Activated CD8-positive, alpha-beta memory T cell treated with anti-CD3 and anti-CD28 coated beads, Interleukin-2, amount 50 U/mL, for 48 hours (primary cell): ENCODE results near the gene SLC22A4.

ENCODE experiments used
- DNase-seq: peaks from one replicate; pipeline ENCODE4 v3.0.0-alpha.2; 2020

Gene SLC22A4

DNA sequence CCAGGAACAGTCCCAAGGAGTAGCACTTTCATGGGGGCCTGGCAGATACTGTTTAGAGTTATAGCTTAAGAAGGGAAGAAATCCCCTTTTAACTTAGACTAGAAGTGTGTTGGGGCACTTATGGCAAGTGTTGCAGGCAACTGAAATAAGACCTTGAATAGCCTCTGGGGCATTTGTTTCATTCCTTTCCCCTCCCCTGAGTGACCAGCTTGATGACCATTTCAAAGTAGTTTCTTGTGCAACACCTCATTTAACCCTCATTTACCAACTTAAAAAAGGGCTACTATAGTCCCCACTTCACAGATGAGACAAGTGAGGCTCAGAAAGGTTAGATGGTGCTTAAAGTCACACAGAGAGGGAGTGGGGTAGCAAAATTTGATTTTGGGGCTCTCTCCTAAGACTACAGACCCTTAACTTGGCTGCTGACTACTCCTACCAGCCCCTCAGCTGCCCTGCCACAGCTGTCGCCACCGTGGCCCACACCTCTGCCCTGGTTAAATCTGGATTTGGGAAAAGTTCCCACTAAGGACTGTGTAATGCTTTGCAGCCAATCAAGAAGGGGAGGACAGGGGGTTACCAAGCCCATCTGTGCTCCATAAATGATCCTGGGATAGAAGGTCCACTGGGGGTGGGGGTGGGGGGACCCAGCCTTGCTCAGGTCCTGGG, 31.2 kb upstream of the SLC22A4 start:
- no peak for DNase-seq

DNA sequence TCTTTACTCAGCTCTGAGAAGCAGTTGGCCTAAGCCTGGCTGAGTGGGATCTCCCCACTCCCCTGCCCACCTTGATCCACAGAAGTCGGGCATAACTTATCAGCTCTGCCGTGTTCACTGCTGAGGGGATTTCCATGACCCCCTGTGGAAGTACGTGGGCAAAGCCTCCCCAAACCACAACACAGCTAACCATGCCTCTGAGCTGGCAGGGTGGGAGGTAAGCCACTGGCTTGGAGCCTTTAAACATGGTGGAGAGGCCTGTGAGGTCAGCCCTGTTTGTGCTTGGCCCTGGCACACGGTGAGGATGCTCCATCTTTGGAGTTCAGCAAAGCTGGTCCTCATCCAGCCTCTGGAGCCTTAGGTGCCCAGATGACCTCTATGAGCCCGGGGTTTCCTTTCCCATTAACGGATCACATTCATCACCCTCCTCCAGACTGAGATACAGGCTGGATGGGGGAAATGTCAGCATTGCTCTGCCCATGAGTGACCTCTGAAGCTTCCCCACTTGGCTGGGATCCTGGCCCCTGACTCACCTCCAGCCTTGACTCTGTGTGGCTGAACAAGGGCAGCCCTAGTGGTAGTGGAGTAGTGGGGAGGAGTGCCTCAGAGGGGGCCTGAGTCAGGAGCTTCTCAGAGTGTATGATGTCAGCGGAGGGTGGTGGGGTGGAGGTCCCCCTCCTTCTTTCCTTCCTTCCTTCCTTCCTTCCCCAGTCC, 30.5 kb upstream of the SLC22A4 start:
- DNase-seq = no peak

- no peak for DNase-seq
Observed at GRCh38 chr5:132264546-132265335, 29.5 kb upstream of the SLC22A4 start.

- DNase-seq = no peak
Observed at GRCh38 chr5:132265336-132266030, 28.7 kb upstream of the SLC22A4 start.

DNA sequence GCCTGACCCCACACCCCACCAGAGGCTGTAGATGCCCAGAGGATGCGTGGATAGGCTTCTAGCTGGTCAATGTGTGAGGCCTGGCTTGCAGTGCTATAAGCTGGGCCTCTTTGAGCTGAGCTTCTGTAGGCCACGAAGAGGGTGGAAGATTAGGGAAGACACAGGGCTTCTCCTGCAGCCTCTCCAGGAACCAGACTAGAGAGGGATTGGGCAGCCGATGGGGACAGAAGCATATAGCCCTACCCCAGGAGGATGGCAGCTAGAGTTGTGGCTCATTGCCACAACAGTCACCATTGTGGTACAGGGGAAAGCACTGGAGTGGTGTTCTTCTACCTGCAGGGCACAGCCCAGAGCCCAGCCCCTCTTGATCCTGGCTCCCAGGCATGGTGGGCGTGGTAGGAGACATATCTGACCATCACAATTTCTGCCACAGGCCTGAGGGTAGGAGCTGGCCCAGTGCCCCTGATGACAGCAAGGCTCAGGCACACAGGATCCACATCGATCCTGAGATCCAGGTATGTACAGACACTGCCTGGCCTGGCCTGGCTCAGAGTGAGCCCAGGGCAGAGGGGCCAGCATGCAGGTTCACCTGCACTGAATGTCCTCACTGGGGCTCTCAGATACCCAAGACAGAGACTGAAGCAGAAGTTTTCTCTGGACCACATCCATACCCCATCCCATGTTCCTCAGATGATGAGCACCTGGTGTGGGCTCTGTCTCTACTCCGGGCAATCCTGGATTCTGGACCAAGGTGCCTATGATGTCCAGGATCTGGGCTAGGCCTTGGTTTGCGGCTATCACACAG, 28.0 kb upstream of the SLC22A4 start:
- DNase-seq = no peak

- DNase-seq = no peak
Observed at GRCh38 chr5:132266836-132267160, 27.4 kb upstream of the SLC22A4 start.

DNA sequence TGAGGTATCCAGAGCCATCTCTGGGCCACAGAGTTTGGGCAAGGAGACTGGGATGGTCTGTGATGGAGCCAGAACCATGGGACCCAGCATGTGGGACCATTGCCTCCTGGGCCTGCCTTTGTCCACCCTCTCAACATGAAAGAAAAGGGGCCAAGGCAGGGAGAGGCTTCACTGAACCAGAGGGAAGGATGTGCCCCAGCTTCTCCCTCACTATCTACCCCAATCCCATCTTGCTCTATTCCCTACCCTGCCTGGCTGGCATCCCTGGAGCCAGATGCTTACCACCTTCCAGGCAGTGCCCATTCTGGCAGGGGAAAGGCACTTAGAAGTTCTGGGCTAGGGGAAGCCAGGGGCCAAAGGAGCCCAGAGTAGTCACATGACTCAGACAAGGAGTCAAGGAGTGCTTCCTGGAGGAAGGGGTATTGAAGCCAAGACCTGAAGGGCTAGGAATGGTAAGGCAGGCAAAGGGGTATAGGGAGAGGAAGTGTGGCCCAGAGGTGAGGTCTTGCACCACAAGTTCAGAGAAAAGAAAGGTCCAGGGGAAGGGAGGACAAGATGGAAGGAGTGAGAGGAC, 26.9 kb upstream of the SLC22A4 start:
- DNase-seq = peak; percentile 42

GRCh38 chr5:132267931-132268768, 26.0 kb upstream of the SLC22A4 start:
- DNase-seq = peak; percentile 51

DNA sequence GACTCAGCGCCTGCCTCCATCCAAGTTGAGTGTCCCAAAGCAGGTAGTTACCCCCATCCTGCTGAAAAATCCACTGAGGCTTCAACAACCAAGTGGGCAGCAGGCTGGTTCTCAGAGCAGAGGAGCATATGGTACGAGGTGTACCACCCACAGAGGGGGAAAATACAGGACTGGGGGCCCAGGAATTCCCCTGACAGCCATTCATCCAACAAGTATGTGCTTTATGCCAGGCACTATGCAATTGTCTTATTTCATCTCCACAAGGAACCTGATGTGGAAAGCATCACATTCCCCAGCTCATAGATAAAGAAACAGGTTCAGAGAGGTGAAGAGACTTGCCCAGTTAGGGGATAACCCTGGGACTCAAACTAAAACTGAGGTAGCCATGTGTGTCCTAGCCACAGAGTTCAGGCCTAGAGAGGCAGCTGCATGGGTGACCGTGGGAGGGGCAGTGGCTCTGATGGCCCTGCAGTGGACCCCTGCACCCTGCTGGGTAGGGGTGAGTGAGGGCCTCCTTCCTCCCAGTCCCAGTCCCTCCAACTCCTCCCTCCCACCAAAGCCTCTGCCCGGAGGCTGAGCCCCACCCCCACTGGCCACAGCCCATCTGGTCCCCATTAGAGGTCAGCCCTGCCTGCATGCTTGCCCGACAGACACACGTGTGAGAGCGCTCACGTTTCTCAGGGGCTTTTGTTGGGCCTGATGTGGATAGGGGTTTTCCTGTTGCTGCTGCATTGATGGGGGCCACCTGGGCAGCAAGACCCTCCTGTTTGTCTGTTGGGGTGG, 25.2 kb upstream of the SLC22A4 start:
- DNase-seq = no peak

- DNase-seq = peak; percentile 43
Observed at GRCh38 chr5:132269635-132270334, 24.4 kb upstream of the SLC22A4 start.

DNA sequence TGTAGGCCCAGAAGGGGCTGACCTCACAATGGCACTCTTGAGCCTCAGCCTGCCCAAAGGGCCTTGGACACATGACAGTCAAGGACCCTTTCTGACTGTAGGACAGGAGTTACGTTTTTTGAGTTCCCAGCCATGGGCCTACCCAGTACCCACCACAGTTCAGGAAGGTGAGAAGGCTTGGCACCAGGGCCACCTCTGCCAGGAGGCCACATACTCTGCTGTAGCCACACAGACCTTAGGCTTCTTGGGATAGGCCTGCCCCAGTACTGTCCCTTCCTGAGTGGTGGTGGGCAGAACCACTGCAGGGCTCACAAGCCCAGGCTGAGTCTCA, 23.9 kb upstream of the SLC22A4 start:
- peak; percentile 36 for DNase-seq

DNA sequence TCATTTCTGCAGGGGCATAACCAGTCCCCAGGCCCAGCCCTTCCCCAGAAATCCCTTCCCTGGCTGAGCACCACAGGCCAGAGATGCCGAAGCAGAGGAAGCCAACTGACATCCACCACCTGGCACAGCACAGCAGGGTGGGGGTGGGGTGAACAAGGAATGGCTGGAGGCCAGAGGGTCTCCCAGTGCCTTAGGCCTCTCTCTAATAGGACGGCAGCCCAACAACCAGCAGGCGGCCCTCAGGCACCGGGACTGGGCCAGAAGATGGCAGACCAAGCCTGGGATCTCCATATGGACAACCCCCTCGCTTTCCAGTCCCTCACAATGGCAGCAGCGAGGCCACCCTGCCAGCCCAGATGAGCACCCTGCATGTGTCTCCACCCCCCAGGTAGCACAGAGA, 23.5 kb upstream of the SLC22A4 start:
- DNase-seq = peak; percentile 48

DNA sequence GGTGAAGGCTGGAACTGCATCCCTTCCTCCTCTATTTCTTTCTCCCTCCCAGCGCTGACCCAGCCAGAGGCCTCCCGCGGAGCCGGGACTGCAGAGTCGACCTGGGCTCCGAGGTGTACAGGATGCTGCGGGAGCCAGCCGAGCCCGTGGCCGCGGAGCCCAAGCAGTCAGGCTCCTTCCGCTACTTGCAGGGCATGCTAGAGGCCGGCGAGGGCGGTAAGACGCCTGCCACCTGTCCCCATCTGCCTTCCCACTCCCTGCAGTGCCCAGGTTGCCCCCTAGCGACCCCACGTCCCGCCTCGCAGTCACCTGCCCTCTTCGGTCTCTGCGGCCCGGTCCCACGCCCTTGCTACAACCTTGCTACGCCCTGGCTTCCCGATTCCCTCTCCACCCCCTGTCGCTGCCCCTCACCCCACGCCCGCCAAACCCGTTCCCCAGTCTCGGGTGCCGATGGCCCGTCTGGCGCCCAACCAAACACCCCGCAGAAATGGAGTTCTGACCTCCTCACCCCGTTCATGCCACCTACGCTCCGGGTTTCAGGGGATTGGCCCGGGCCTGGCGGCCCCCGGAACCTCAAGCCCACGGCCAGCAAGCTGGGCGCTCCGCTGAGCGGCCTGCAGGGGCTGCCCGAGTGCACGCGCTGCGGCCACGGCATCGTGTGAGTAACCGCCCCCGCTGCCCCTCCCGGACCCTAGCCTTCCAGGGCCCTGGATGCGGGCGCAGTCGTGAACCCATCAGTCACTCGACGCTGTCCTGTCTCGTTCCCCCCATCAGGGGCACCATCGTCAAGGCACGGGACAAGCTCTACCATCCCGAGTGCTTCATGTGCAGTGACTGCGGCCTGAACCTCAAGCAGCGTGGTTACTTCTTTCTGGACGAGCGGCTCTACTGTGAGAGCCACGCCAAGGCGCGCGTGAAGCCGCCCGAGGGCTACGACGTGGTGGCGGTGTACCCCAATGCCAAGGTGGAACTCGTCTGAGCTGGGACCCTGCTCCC, 22.6 kb upstream of the SLC22A4 start:
- DNase-seq = peak; percentile 56

DNA sequence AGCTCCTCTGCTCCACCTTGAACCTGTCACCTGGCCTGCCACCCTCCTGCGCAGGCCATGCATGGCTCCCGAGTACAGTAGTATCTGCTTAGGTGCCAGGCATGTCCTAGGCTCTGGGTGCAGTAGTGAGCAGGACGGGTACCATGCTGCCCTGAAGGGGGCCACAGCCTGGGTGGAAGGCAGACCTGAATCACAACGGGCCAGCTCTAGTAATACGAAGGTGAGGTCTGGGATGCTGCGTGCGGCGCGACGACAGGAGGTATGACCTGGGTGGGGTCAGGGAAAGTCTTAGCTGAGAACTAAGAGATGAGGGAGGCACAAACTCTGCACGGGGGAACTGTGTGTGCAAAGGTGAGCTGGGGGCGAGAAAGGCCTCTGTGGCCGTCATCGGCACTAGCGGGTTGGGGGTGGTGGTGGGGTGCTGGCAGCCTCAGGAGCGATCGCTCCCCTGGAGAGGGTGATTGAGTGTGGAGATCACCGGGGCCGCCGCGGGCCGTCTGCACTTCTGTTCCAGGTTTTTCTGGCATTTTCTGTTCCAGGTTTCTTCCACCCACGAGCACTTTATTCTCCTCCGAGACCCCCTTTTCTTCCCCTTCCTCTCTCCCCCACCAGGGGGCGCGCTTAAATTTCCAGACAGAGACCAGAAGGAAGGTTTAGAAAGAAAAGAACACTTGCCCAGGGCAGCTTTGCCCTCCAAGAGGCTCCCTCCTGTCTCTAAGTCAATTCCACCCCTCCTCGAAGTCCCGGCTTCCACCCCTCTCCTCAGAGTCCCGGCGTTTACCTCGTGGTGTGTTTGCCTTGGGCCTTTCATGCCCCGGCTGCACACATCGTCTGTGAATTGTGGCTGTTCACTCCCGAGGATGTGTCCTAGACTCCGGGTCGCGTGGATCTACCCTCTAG, 21.6 kb upstream of the SLC22A4 start:
- peak; percentile 94 for DNase-seq

DNA sequence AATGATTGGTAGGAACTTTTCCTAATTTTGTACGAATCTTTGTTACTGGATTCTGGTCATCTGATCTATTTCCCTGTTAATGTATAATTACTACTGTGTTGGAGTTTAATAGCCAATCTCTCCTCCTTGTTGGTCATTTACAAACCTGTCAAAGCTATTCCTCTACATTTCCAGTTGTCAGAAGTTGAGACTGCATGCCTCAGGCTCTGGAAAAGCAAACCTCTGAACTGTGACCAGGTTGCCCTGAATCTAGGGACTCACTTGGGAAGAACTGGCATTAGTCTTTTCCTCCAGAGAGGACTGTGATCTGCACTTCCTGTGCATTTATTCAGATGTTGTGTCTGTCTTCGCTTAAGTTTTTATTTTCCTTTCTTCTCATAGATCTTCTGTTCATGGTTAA, 20.6 kb upstream of the SLC22A4 start:
- no peak for DNase-seq

- DNase-seq = peak; percentile 49
Observed at GRCh38 chr5:132274050-132274792, 20.0 kb upstream of the SLC22A4 start.
